ENCODE results near the gene ABCA4.

ABCA4 gene

GRCh38 chr1:94142022-94142421 lies 21.1 kb upstream of the ABCA4 start:
- H3K27me3 Mint-ChIP-seq (ENCODE audit: low read depth): peaks cover 4% of the 10 kb centered on the region
- no peaks in the 10 kb centered on the region for H3K36me3 Mint-ChIP-seq (ENCODE audit: low read depth)
- no peak overlapping the region for H3K4me3 Mint-ChIP-seq
- no peaks in the 10 kb centered on the region for H3K4me1 Mint-ChIP-seq (ENCODE audit: low read depth)
- no peak overlapping the region for H3K27ac Mint-ChIP-seq
- no peaks in the 10 kb centered on the region for H3K9me3 Mint-ChIP-seq

- Mint-ChIP-seq H3K4me3 (no peak overlapping the region), H3K27ac (no peak overlapping the region), H3K36me3 (ENCODE audit: low read depth) (no peaks in the 10 kb centered on the region), H3K27me3 (ENCODE audit: low read depth) (no peaks in the 10 kb centered on the region), H3K9me3 (peaks cover 7% of the 10 kb centered on the region), H3K4me1 (ENCODE audit: low read depth) (no peaks in the 10 kb centered on the region)
These were observed 11.2 kb upstream of the ABCA4 start for GRCh38 chr1:94132111-94132510.

- Mint-ChIP-seq H3K27ac (no peak overlapping the region), H3K9me3 (peaks cover 7% of the 10 kb centered on the region), H3K36me3 (ENCODE audit: low read depth) (no peaks in the 10 kb centered on the region), H3K4me1 (ENCODE audit: low read depth) (no peaks in the 10 kb centered on the region), H3K4me3 (no peak overlapping the region), H3K27me3 (ENCODE audit: low read depth) (no peaks in the 10 kb centered on the region)
These were observed 10.1 kb upstream of the ABCA4 start for GRCh38 chr1:94130851-94131595.

DNA sequence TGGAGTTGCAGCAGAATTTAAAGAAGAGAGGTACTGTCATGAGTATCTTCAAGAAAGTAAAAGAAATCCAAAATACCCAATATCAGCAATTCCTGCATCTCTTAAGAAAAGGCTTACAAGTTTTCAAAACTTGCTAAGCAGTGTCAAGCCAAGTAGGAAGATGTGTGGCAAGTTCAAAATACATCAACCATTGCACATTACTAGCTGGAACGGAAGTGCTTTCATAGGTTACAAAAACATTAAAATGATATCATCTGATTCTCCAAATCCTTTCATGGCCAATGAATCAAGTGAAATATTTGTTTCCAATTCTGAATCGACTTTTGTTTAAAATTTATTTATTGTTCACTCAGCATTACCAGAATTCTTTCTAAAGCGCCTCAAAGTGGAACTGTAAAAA lies 5.7 kb upstream of the ABCA4 start:
- peaks cover 8% of the 10 kb centered on the region for H3K27me3 Mint-ChIP-seq (ENCODE audit: low read depth)
- H3K4me1 Mint-ChIP-seq (ENCODE audit: low read depth): no peaks in the 10 kb centered on the region
- H3K27ac Mint-ChIP-seq: no peak overlapping the region
- H3K36me3 Mint-ChIP-seq (ENCODE audit: low read depth): no peaks in the 10 kb centered on the region
- no peak overlapping the region for H3K4me3 Mint-ChIP-seq
- no peaks in the 10 kb centered on the region for H3K9me3 Mint-ChIP-seq

DNA sequence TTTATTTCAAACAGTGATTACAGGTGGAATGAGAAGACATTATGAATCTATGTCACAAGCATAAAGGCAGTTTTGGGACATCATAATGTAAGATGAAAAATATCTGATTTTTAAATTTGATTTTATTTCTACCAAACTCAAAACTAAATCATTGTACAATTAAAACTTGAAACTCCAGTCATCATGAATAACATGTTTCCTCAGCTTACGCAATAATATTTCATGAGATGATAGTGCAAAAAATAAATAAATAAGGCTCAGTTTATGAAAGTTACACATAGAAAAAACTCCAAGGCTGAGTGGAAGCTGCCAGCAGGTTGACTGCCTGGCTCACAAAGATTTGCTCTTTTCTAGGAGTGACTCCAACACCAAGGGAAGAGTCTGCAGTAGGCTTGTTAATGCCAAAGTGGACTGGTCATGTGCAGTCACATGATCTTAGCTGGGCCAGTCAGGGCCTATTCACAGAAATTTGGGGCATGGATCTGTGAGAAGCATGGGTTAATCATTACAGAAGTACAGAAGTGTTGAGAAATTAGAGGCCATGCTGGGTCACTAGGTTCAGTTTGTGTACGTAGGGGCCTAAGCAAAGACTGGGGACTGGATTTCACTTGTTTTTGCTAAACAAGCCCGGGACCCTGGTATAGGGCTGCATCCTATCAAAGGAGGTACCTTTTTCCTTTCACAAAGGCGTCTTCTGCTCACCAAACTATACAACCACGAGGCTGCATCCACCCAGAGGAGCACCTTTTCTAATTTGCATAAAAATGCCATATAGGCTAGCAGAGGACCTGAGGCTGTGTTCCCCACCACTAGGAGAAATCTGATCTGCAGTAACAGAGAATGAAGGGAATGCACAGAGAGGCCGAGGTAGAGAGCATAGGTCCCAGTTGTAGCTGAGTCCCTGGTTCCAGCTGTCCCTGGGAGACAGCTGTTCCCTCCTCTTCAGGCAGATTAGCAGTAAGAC lies 4.9 kb upstream of the ABCA4 start:
- Mint-ChIP-seq H3K9me3 (no peaks in the 10 kb centered on the region), H3K27ac (no peak overlapping the region), H3K4me3 (no peak overlapping the region), H3K4me1 (ENCODE audit: low read depth) (no peaks in the 10 kb centered on the region), H3K36me3 (ENCODE audit: low read depth) (no peaks in the 10 kb centered on the region), H3K27me3 (ENCODE audit: low read depth) (peaks cover 8% of the 10 kb centered on the region)

GRCh38 chr1:94124538-94124937 lies 3.6 kb upstream of the ABCA4 start:
- Mint-ChIP-seq H3K27me3 (ENCODE audit: low read depth) (peaks cover 8% of the 10 kb centered on the region), H3K9me3 (no peaks in the 10 kb centered on the region), H3K4me3 (no peak overlapping the region), H3K4me1 (ENCODE audit: low read depth) (no peaks in the 10 kb centered on the region), H3K36me3 (ENCODE audit: low read depth) (no peaks in the 10 kb centered on the region), H3K27ac (no peak overlapping the region)

DNA sequence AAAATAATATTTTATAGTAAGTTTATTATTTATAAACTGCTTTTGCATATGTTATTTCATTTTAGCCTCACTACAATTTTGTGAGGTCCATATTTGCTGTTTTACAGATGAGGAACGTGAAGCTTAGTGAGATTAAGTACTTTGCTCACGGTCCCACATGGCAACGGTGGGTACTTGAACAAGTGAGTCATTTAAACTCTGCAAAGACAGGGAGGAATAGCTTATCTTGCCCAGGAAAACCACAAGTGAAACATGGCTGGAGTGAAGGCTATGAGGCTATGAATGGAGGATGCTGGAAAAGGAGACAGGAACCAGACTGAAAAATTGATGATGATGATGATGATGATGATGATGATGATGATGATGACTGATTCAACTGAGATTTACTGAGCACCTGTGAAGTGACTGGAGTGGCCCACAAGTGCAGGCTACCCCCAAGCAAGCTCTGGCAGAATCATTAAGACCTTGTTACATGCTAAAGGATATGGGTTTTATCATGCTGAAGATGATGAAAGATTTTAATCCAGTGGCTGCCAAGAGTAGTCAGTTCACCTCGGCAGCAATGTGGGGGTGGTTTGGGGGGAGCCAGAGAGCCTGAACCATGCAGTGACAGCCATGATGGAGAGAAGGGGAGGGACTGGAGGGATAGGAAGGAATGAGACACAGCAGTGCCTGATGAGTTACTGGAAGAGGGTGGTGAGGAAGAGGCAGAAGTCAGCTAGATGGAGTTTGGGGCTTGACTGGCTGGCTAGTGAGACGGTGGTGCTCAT lies 1.4 kb upstream of the ABCA4 start:
- Mint-ChIP-seq H3K27me3 (ENCODE audit: low read depth) (peaks cover 8% of the 10 kb centered on the region), H3K4me1 (ENCODE audit: low read depth) (no peaks in the 10 kb centered on the region), H3K4me3 (no peak overlapping the region), H3K36me3 (ENCODE audit: low read depth) (no peaks in the 10 kb centered on the region), H3K27ac (no peak overlapping the region), H3K9me3 (no peaks in the 10 kb centered on the region)

- Mint-ChIP-seq H3K36me3 (ENCODE audit: low read depth) (no peaks in the 10 kb centered on the region), H3K4me1 (ENCODE audit: low read depth) (no peaks in the 10 kb centered on the region), H3K4me3 (no peak overlapping the region), H3K9me3 (no peaks in the 10 kb centered on the region), H3K27me3 (ENCODE audit: low read depth) (peaks cover 8% of the 10 kb centered on the region), H3K27ac (no peak overlapping the region)
These were observed 468 bp upstream of the ABCA4 start for GRCh38 chr1:94121411-94121821.

GRCh38 chr1:94120570-94120901 lies 412 bp downstream of the ABCA4 start:
- Mint-ChIP-seq H3K4me1 (ENCODE audit: low read depth) (no peaks in the 10 kb centered on the region), H3K27me3 (ENCODE audit: low read depth) (peaks cover 8% of the 10 kb centered on the region), H3K4me3 (no peak overlapping the region), H3K36me3 (ENCODE audit: low read depth) (no peaks in the 10 kb centered on the region), H3K9me3 (no peaks in the 10 kb centered on the region), H3K27ac (no peak overlapping the region)

DNA sequence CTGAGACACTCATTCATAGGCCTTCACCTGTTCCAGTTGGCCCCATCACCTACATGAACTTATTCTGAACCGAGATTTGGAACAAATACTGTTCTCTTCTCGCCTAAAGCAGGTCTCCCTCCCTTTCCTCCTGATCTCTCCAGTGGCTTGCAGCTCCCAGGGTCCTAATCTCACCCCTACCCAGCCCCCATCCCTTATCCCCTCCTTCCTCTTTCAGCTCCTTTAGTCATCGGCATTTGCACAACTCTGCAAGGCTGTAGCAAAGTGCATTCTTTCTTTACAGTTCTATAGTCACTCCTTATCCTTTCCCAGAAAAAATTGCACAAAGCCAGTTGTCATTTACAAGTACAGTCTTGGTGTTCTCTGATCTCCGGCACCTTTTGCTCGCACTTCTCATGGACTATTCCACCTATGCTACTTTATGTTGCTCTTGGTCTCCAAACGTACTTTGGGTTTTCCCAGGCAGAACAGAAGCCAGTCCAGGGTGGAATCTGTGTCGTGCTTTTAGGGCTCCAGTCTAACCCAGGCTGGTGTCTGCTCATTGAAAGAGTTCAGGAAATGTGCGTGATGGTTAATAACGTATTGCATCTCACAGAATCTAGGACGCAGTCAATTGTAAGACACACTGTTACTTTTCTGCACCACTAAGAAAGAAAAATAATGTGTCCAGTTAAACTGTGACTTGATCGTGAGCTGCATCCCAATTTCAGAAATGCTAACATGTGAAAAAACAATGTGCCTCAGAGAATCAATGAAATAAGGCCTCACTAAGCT lies 965 bp downstream of the ABCA4 start:
- no peak overlapping the region for H3K4me3 Mint-ChIP-seq
- peaks cover 8% of the 10 kb centered on the region for H3K27me3 Mint-ChIP-seq (ENCODE audit: low read depth)
- no peak overlapping the region for H3K27ac Mint-ChIP-seq
- H3K36me3 Mint-ChIP-seq (ENCODE audit: low read depth): no peaks in the 10 kb centered on the region
- H3K9me3 Mint-ChIP-seq: no peaks in the 10 kb centered on the region
- H3K4me1 Mint-ChIP-seq (ENCODE audit: low read depth): no peaks in the 10 kb centered on the region

DNA sequence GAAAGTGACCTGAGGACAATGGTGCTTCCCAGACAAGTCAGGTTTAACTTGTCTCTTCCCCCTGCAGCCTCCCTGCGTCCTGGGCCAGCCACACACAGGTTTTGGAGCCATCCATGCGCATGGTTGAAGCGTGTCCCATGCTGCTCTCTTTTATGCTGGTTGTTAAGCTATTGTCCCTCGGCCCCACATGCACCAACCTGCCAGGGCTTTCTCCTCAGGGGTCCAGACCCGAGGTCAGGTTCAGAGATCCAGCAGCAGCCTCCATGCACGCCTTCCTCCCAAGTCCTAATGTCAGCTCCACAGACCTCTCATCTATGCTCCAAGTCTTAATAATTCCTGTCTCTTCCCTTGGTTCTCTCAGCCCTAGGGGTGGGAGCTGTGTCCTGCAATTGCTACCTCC lies 1.6 kb downstream of the ABCA4 start:
- no peak overlapping the region for H3K4me3 Mint-ChIP-seq
- H3K9me3 Mint-ChIP-seq: no peaks in the 10 kb centered on the region
- H3K36me3 Mint-ChIP-seq (ENCODE audit: low read depth): no peaks in the 10 kb centered on the region
- H3K27ac Mint-ChIP-seq: no peak overlapping the region
- H3K27me3 Mint-ChIP-seq (ENCODE audit: low read depth): peaks cover 8% of the 10 kb centered on the region
- no peaks in the 10 kb centered on the region for H3K4me1 Mint-ChIP-seq (ENCODE audit: low read depth)

- H3K36me3 Mint-ChIP-seq (ENCODE audit: low read depth): no peaks in the 10 kb centered on the region
- H3K4me3 Mint-ChIP-seq: no peak overlapping the region
- no peaks in the 10 kb centered on the region for H3K4me1 Mint-ChIP-seq (ENCODE audit: low read depth)
- H3K27ac Mint-ChIP-seq: no peak overlapping the region
- H3K27me3 Mint-ChIP-seq (ENCODE audit: low read depth): peaks cover 12% of the 10 kb centered on the region
- no peaks in the 10 kb centered on the region for H3K9me3 Mint-ChIP-seq
These were observed 2.5 kb downstream of the ABCA4 start for GRCh38 chr1:94118471-94118870.

GRCh38 chr1:94118013-94118412 lies 2.9 kb downstream of the ABCA4 start:
- H3K4me1 Mint-ChIP-seq (ENCODE audit: low read depth): no peaks in the 10 kb centered on the region
- H3K27ac Mint-ChIP-seq: no peak overlapping the region
- H3K9me3 Mint-ChIP-seq: no peaks in the 10 kb centered on the region
- H3K4me3 Mint-ChIP-seq: no peak overlapping the region
- peaks cover 12% of the 10 kb centered on the region for H3K27me3 Mint-ChIP-seq (ENCODE audit: low read depth)
- no peaks in the 10 kb centered on the region for H3K36me3 Mint-ChIP-seq (ENCODE audit: low read depth)

- H3K27me3 Mint-ChIP-seq (ENCODE audit: low read depth): peaks cover 5% of the 10 kb centered on the region
- H3K9me3 Mint-ChIP-seq: no peaks in the 10 kb centered on the region
- H3K27ac Mint-ChIP-seq: no peak overlapping the region
- H3K4me3 Mint-ChIP-seq: no peak overlapping the region
- H3K36me3 Mint-ChIP-seq (ENCODE audit: low read depth): no peaks in the 10 kb centered on the region
- no peaks in the 10 kb centered on the region for H3K4me1 Mint-ChIP-seq (ENCODE audit: low read depth)
These were observed 3.6 kb downstream of the ABCA4 start for GRCh38 chr1:94117259-94117851.
